OCI-LY7 (cell line): ENCODE results near the gene HOXC4.

Experiments used
- CTCF ChIP-seq: fragments of 200-600 bp; sonication (generic); conservative IDR thresholded peaks from 2 replicates; pipeline ENCODE4 v1.5.1; 2014; ENCODE audit warnings: mild to moderate bottlenecking, antibody characterized with exemption, low read length, moderate library complexity, mixed read lengths
- EZH2phosphoT487 ChIP-seq: fragments of 200-600 bp; sonication (generic); IDR thresholded peaks from 2 replicates; pipeline ENCODE4 v1.6.1; 2018; ENCODE audit warnings: low read depth, borderline replicate concordance, mild to moderate bottlenecking, mixed run types, antibody characterized with exemption, low read length, moderate library complexity, mixed read lengths

GRCh38 chr12:54050482-54050810, 3.2 kb upstream of the HOXC4 start:
- no peak for TF ChIP-seq CTCF
- TF ChIP-seq EZH2phosphoT487, result no peak
